GM21717 (cell line): Measurements from ENCODE around the gene SEMA4D.
"Not testable (repeated sequence)": the region's sequence is repeated elsewhere in the genome, so short reads cannot be mapped to it uniquely, and the experiment has no call there.

Source experiments
- ATAC-seq: cut with Tn5 transposase; IDR thresholded peaks from one replicate; pipeline ENCODE4 v1.9.1; 2021; ENCODE audit warnings: mild to moderate bottlenecking, moderate library complexity; ENCODE audit not compliant: unreplicated experiment

SEMA4D gene

GRCh38 chr9:89376286-89376685, 121.6 kb downstream of the SEMA4D start:
- no peak for ATAC-seq

- no peak for ATAC-seq
Observed at GRCh38 chr9:89375191-89375760, 122.6 kb downstream of the SEMA4D start.

- no peak for ATAC-seq
Observed at GRCh38 chr9:89374176-89374575, 123.7 kb downstream of the SEMA4D start.

GRCh38 chr9:89372979-89373378, 124.9 kb downstream of the SEMA4D start:
- ATAC-seq = no peak

- ATAC-seq = no peak
Observed at GRCh38 chr9:89372230-89372816, 125.6 kb downstream of the SEMA4D start.

GRCh38 chr9:89371791-89372190, 126.1 kb downstream of the SEMA4D start:
- ATAC-seq = not testable (repeated sequence)

- no peak for ATAC-seq
Observed at GRCh38 chr9:89370593-89370992, 127.3 kb downstream of the SEMA4D start.

- no peak for ATAC-seq
Observed at GRCh38 chr9:89368978-89369377, 128.9 kb downstream of the SEMA4D start.

GRCh38 chr9:89368550-89368949, 129.4 kb downstream of the SEMA4D start:
- ATAC-seq = no peak

GRCh38 chr9:89367726-89368437, 130.0 kb downstream of the SEMA4D start:
- no peak for ATAC-seq

GRCh38 chr9:89367281-89367680, 130.6 kb downstream of the SEMA4D start:
- no peak for ATAC-seq

- no peak for ATAC-seq
Observed at GRCh38 chr9:89366711-89367110, 131.2 kb downstream of the SEMA4D start.

- no peak for ATAC-seq
Observed at GRCh38 chr9:89365532-89365912, 132.4 kb downstream of the SEMA4D start.

GRCh38 chr9:89364666-89365531, 133.0 kb downstream of the SEMA4D start:
- no peak for ATAC-seq

- no peak for ATAC-seq
Observed at GRCh38 chr9:89363921-89364665, 133.8 kb downstream of the SEMA4D start.

- ATAC-seq = no peak
Observed at GRCh38 chr9:89363311-89363670, 134.6 kb downstream of the SEMA4D start.

- no peak for ATAC-seq
Observed at GRCh38 chr9:89362647-89363310, 135.1 kb downstream of the SEMA4D start.

GRCh38 chr9:89361816-89362646, 135.9 kb downstream of the SEMA4D start:
- ATAC-seq = no peak

GRCh38 chr9:89361031-89361430, 136.9 kb downstream of the SEMA4D start:
- no peak for ATAC-seq
